ENCODE measurements around the gene TNFAIP1. TPM values are rescaled to one million over a fixed set of nuclear protein-coding genes. Genes with fewer than 3 reads are reported as not detected.

Gene TNFAIP1
- total RNA-seq, 1 experiment from 2014 or later, result 21.3 TPM

- no peak for TF ChIP-seq STAT6 (CRISPR knock-in tag; conservative IDR thresholded peaks at IDR 0.05; ENCODE audit: low read depth)
Measured at GRCh38 chr17:28348979-28349378, 13.4 kb downstream of the TNFAIP1 start (continued).

- H3K4me3 Mint-ChIP-seq, result no peak overlapping the region
- CTCF ChIA-PET, result interaction anchor here (1.0 kb wide), 1 partner anchor 15 kb away, joined by 3 read pairs; the partner anchor contains the start of genes IFT20 and TNFAIP1
- ATAC-seq (no peak), DNase-seq (ENCODE audit: low spot score) (no peak)
- peaks cover 70% of the 10 kb centered on the region for H3K36me3 Mint-ChIP-seq
- H3K9me3 Mint-ChIP-seq, result no peaks in the 10 kb centered on the region
- TF ChIP-seq E2F1 (CRISPR knock-in tag; IDR thresholded peaks at IDR 0.05), result no peak
- no peak for TF ChIP-seq IRF1 (CRISPR knock-in tag; IDR thresholded peaks at IDR 0.05)
- no peak for TF ChIP-seq MLX (CRISPR knock-in tag; IDR thresholded peaks at IDR 0.05)
- TF ChIP-seq TEAD4 (CRISPR knock-in tag; IDR thresholded peaks at IDR 0.05), result no peak
- no peak for TF ChIP-seq USF2 (CRISPR knock-in tag; IDR thresholded peaks at IDR 0.05)
- TF ChIP-seq ZNF532 (CRISPR knock-in tag; IDR thresholded peaks at IDR 0.05; ENCODE audit: borderline replicate concordance), result no peak
- no peak for TF ChIP-seq TP53 (CRISPR knock-in tag; IDR thresholded peaks at IDR 0.05)
- no peak for TF ChIP-seq TEAD1 (CRISPR knock-in tag; IDR thresholded peaks at IDR 0.05)
- no peak for TF ChIP-seq ZNF671 (CRISPR knock-in tag; IDR thresholded peaks at IDR 0.05)
- no peak for TF ChIP-seq SP1 (CRISPR knock-in tag; conservative IDR thresholded peaks at IDR 0.05)
- TF ChIP-seq CTCF (IDR thresholded peaks at IDR 0.05), result no peak
- TF ChIP-seq NR1H2 (CRISPR knock-in tag; IDR thresholded peaks at IDR 0.05), result no peak
- H3K4me1 Mint-ChIP-seq, result peaks cover 6% of the 10 kb centered on the region; the same call in 1 of the 2 replicates
- no peak overlapping the region for H3K27ac Mint-ChIP-seq
- POLR2A ChIA-PET, result no interaction called here
- H3K27me3 Mint-ChIP-seq (ENCODE audit: low read depth), result no peaks in the 10 kb centered on the region
Measured at GRCh38 chr17:28350271-28350670, 14.7 kb downstream of the TNFAIP1 start.

Data from WTC11 (cell line).